Nephron progenitor cell (in vitro differentiated cells): ENCODE results near the gene TMEM212.

Experiments
- DNase-seq: peaks from one replicate; pipeline ENCODE4 v3.0.0; 2021
- H3K27ac Mint-ChIP-seq: 2 replicates; pipeline ENCODE4 v1.8.0; 2021; ENCODE audit warnings: mild to moderate bottlenecking, moderate library complexity, mixed read lengths
- H3K27me3 Mint-ChIP-seq: 2 replicates; pipeline ENCODE4 v1.8.0; 2021; ENCODE audit warnings: mild to moderate bottlenecking, low read depth, mixed read lengths; ENCODE audit not compliant: poor library complexity
- H3K36me3 Mint-ChIP-seq: 2 replicates; pipeline ENCODE4 v1.8.0; 2021; ENCODE audit warnings: low read depth, mixed read lengths
- H3K4me1 Mint-ChIP-seq: 2 replicates; pipeline ENCODE4 v1.8.0; 2021; ENCODE audit warnings: mixed read lengths
- H3K4me3 Mint-ChIP-seq: 2 replicates; pipeline ENCODE4 v1.8.0; 2021; ENCODE audit warnings: mild to moderate bottlenecking, moderate library complexity, mixed read lengths
- H3K9me3 Mint-ChIP-seq: 2 replicates; pipeline ENCODE4 v1.8.0; 2021; ENCODE audit warnings: mild to moderate bottlenecking, moderate library complexity, mixed read lengths
- CTCF ChIP-seq: fragments of 200-600 bp; sonication (generic); IDR thresholded peaks from 2 replicates; pipeline ENCODE4 v1.5.0; 2021; ENCODE audit warnings: antibody characterized with exemption

Gene TMEM212

GRCh38 chr3:171827836-171828458, 15.2 kb upstream of the TMEM212 start:
- no peak for DNase-seq
- Mint-ChIP-seq H3K27me3 (peaks cover 18% of the 10 kb centered on the region), H3K4me1 (peaks cover 47% of the 10 kb centered on the region), H3K4me3 (no peak overlapping the region), H3K9me3 (no peaks in the 10 kb centered on the region), H3K36me3 (no peaks in the 10 kb centered on the region), H3K27ac (no peak overlapping the region)
- TF ChIP-seq CTCF, result no peak

- H3K4me1 Mint-ChIP-seq, result peaks cover 40% of the 10 kb centered on the region
- H3K27me3 Mint-ChIP-seq, result peaks cover 18% of the 10 kb centered on the region
- H3K36me3 Mint-ChIP-seq, result no peaks in the 10 kb centered on the region
- no peak overlapping the region for H3K4me3 Mint-ChIP-seq
- no peak for DNase-seq
- no peaks in the 10 kb centered on the region for H3K9me3 Mint-ChIP-seq
- no peak for TF ChIP-seq CTCF
- no peak overlapping the region for H3K27ac Mint-ChIP-seq
Measured at GRCh38 chr3:171828902-171829770, 14.0 kb upstream of the TMEM212 start.

GRCh38 chr3:171829841-171830517, 13.2 kb upstream of the TMEM212 start:
- peak; percentile 67 for TF ChIP-seq CTCF
- peak; percentile 61 for DNase-seq
- Mint-ChIP-seq H3K27ac (no peak overlapping the region), H3K4me3 (no peak overlapping the region), H3K27me3 (peaks cover 22% of the 10 kb centered on the region), H3K9me3 (no peaks in the 10 kb centered on the region), H3K36me3 (no peaks in the 10 kb centered on the region), H3K4me1 (peaks cover 38% of the 10 kb centered on the region)

GRCh38 chr3:171830518-171830875, 12.7 kb upstream of the TMEM212 start:
- no peak overlapping the region for H3K4me3 Mint-ChIP-seq
- peaks cover 37% of the 10 kb centered on the region for H3K4me1 Mint-ChIP-seq
- H3K27ac Mint-ChIP-seq, result no peak overlapping the region
- no peak for TF ChIP-seq CTCF
- no peaks in the 10 kb centered on the region for H3K36me3 Mint-ChIP-seq
- no peak for DNase-seq
- peaks cover 22% of the 10 kb centered on the region for H3K27me3 Mint-ChIP-seq
- no peaks in the 10 kb centered on the region for H3K9me3 Mint-ChIP-seq

- no peak for TF ChIP-seq CTCF
- Mint-ChIP-seq H3K4me3 (no peak overlapping the region), H3K36me3 (no peaks in the 10 kb centered on the region), H3K9me3 (no peaks in the 10 kb centered on the region), H3K27ac (no peak overlapping the region), H3K27me3 (peaks cover 20% of the 10 kb centered on the region), H3K4me1 (peaks cover 24% of the 10 kb centered on the region)
- DNase-seq, result no peak
Measured at GRCh38 chr3:171831936-171832335, 11.2 kb upstream of the TMEM212 start.
